Tongue (tissue), 3 donors: ENCODE measurements around the gene CASP10. TPM values are rescaled to one million over a fixed set of nuclear protein-coding genes. Genes with fewer than 3 reads are reported as not detected.

ENCODE experiments used
- DNase-seq: peaks from one replicate; pipeline ENCODE4 v3.0.0-alpha.2; 2015
- small RNA-seq: library from RNA; depleted of rRNA; stranded (forward); fragments of <200 nt; gene quantifications from one replicate; pipeline ENCODE3, GENCODE V24; 2014; ENCODE audit warnings: low replicate concordance
- total RNA-seq: library from RNA; depleted of rRNA; stranded (reverse); fragments of >200 nt; gene quantifications from one replicate; pipeline ENCODE4 v1.2.3, GENCODE V29; 2014

The CASP10 gene
- total RNA-seq, 1 donor from 2014 or later, result 10.8 TPM

- DNase-seq, result no peak
Observed at GRCh38 chr2:201258666-201259615, 76.0 kb downstream of the CASP10 start.

- DNase-seq, result no peak
Observed at GRCh38 chr2:201260302-201260800, 77.4 kb downstream of the CASP10 start, which contains the start of gene CASP8. CASP8 (plus strand) TSS chr2:201260536; CDS start chr2:201266487, 5,951 bp downstream.

- DNase-seq, result no peak
Observed at GRCh38 chr2:201261471-201261870, 78.5 kb downstream of the CASP10 start.

GRCh38 chr2:201261906-201262305 lies 79.0 kb downstream of the CASP10 start:
- no peak for DNase-seq

GRCh38 chr2:201262718-201263117 lies 79.8 kb downstream of the CASP10 start:
- DNase-seq, result no peak

DNA sequence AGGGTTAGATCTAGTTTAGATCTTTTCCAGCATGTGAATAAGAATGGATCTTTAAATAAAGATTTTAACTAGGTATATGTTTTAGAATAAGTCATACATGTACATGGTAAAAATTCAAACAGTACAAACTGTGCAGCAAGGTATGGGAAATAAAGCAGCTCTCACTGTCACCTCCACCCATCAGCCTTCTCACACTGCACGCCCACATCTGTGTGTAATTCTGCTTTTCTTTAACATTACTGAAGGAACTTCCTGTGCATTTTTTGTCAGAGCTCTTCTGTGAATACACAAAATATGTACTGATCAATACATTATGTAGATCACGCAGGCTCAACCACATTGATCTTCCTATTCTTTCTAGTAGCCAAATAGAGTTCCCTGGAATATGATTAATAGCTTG lies 80.8 kb downstream of the CASP10 start:
- DNase-seq, result no peak

DNA sequence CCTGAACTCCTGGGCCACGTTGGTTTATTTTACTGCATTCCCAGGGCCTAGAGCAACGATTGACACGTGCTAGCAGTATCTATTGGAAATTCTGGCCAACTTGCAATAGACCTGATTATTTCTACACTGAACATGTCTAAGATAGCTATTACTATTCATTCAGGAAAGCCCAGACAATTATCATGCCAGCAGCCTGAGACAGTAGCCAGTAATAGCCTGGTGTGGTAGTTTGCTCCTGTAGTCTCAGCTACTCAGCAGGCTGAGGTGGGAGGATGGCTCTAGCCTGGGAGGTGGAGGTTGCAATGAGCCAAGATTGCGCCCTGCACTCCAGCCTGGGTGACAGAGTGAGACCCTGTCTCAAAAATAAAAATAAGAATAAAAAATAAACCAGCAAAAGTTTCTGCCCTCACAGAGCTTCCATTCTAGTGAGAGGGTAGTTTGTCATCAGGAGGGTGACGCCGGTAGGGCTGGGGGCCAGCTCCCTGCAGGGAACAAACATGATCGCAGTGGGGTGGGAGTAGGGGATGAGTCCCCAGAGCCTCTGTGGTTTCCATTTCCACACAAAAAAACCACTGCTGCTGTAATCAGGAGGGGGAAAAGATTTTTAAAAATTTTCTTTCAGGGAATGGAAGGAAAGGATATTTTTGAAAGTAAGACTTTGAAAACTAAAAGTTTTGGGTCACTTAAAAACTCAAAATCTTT lies 81.7 kb downstream of the CASP10 start:
- DNase-seq, result no peak

- DNase-seq, result no peak
Observed at GRCh38 chr2:201266629-201267028, 83.7 kb downstream of the CASP10 start.

DNA sequence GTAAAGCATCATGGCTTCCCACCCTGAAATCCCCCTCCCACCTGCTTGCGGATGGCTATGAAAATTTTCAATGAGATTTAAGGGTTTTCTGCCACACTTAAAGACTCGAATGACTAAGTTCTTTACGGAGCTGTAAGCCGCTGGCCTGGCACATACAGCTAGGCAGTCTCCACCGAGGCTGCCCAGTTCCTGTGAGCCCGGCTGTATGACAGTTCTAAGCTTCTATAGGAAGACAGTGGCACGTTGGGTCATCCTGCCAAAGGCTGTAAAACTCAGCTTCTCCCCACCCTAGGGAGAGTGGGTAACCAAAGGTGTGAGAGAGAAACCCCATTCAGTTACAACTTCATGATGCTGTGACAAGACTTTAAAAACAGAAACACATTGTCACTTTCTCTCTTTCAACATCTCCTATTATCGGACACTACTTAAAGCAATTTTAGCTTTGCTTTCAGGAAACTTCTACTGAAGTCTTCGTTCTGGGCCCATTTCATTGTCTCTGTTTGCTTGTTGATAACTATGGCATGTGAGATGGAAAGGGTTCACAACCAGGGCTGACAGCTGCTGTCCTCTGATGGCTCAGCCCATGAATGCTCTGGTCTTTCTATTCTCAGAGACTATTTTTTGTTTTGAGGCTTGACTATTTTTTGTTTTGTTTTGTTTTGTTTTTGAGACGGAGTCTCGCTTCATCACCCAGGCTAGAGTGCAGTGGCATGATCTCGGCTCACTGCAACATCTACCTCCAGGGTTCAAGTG lies 84.5 kb downstream of the CASP10 start:
- no peak for DNase-seq

- no peak for DNase-seq
Observed at GRCh38 chr2:201269764-201270163, 86.8 kb downstream of the CASP10 start.

GRCh38 chr2:201270293-201271001 lies 87.5 kb downstream of the CASP10 start:
- DNase-seq, result no peak

DNA sequence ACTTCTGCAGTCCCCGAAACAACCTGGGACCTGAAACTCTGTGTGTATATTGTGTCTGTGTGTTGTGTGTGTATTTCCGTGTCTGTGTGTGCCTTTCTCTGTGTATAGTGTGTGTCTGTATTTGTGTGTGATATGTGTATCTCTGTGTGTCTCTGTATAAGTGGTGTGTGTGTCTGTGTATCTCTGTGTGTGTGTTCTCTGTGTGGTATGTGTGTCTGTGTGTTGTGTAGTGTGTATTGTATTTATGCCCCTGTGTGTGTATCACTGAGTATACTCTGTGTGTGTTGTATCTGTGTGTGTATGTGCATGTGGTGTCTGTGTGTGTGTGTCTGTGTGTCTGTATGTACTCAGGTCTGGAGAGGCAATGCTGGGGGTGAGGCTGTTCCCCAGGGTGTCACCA lies 89.0 kb downstream of the CASP10 start:
- DNase-seq, result no peak

- DNase-seq, result no peak
Observed at GRCh38 chr2:201273330-201273983, 90.5 kb downstream of the CASP10 start.

GRCh38 chr2:201275069-201275468 lies 92.1 kb downstream of the CASP10 start:
- DNase-seq, result no peak

DNA sequence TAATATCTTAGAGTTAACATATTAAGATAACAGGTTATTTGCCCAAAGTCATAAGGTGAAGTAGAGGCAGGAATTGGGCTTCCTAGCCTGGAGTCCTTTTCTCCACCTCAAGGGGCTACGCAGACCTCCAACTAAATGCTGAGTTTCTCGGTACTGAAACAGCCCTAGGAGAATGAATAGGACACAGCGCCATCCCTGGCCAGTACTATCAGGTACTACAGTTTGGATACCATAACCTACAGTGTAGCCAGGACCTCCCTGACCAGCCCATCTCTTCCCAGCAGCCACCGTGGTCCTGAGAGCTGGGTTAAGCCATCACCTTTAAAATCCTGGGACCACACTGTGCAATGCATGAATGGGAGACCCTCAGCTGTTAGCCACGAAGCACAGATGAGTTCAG lies 93.0 kb downstream of the CASP10 start:
- no peak for DNase-seq

DNA sequence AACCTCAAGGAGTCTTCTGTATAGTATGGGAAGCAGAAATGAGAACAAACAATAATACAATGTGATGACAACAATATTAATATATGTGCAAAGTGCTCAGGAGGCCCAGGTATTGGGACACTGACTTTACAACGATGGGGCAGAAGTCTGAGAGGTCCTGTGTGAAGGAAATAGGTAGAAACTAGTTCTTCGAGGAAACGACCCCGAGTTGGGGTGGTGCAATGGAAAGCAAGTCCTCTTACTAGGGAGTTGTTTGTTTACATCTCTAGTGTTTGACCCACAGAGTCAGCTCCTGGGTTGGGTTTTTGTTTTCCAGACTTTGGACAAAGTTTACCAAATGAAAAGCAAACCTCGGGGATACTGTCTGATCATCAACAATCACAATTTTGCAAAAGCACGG lies 93.6 kb downstream of the CASP10 start:
- DNase-seq, result no peak

Small RNAs within 50 kb of the gene (small RNA-seq; reads per million reads assigned to genes)
- gene AC007283.2 (not detected), gene MTND4LP13 (not detected), gene RNU7-45P (not detected)

Other genes starting within 250 kb of the CASP10 start
- 22.1 TPM for gene ORC2, start 219.5 kb upstream of the CASP10 start, total RNA-seq
- gene HYCC2, start 111.5 kb upstream of the CASP10 start, total RNA-seq, result 22.3 TPM
- gene NDUFB3, start 111.1 kb upstream of the CASP10 start, total RNA-seq, result 74.9 TPM
- gene CFLAR, start 67.0 kb upstream of the CASP10 start, total RNA-seq, result 120 TPM
- 8.3 TPM for gene CASP8, start 77.4 kb downstream of the CASP10 start, total RNA-seq
- gene FLACC1, start 174.2 kb downstream of the CASP10 start, total RNA-seq, result 0.72 TPM